Testis (tissue), 2 donors: ENCODE results near the gene PAK5.

Experiments
- CTCF ChIP-seq, 3 experiments: fragments of 450-650 bp in 2 of 3; fragments of 200-600 bp in 1 of 3; sonication (generic) in 1 of 3; IDR thresholded peaks; one replicate each; pipeline ENCODE4 v1.5.1; 2016 to 2019; ENCODE audit warnings: antibody characterized with exemption in 3 of 3, mild to moderate bottlenecking in 2 of 3, moderate library complexity in 1 of 3
- POLR2A ChIP-seq: fragments of 450-650 bp; IDR thresholded peaks from one replicate; pipeline ENCODE4 v1.6.1; 2017; ENCODE audit warnings: antibody characterized with exemption, mild to moderate bottlenecking, moderate library complexity

- TF ChIP-seq POLR2A (no peak), CTCF (IDR thresholded peaks at IDR 0.05) (no peak)
These were observed 332.5 kb downstream of the PAK5 start for GRCh38 chr20:9506280-9506821.
